Hepatocyte (in vitro differentiated cells): ENCODE data around the gene DOHH.

Experiments used
- EZH2 ChIP-seq: fragments of 200-600 bp; sonication (generic); IDR thresholded peaks from 2 replicates; pipeline ENCODE4 v1.6.1; 2016; ENCODE audit warnings: antibody characterized with exemption, mild to moderate bottlenecking, borderline replicate concordance
- TF ChIP-seq, protein P1 (sequence below): fragments of 200-600 bp; sonication (generic); IDR thresholded peaks from 2 replicates; pipeline ENCODE4 v1.5.1; 2016; ENCODE audit warnings: antibody characterized with exemption, mild to moderate bottlenecking; ENCODE audit not compliant: poor library complexity

DNA sequence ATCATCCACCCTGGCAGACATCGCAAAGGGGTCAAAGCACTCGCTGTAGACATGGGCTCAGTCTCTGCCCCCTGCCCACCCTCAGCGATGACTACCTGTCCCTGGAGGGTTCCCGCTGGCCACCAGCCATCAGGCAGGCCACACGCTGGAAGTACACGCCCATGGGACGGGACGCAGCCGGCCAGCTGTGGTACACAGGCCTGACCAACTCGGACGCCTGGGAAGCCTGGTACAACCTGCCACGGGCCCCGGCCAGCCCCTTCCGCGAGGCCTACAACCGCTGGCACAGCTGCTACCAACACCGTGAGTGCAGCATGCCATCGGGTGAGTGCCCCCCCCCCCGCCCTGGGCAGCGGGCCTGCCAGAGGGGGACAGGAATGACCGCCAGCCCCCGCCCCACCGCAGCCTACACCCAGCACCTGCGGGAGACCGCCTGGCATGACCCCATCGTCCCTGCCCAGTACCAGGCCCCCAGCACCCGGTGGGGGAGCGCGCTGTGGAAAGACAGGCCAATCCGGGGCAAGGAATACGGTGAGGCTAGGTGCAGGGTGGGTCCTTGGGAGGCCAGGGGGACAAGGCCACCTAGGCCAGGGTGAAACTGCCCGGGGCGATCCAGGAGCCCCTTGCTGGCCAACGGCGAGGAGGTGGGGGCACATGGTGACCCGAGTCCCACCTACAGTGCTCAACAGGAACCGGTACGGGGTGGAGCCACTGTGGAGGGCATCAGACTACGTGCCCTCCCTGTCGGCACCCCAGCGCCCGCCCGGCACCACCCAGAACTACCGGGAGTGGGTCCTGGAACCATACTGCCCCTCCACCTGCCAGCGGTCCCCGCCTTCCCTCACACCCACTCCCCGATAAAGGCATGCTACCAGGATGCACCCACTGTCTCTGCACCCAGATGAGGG, 42.9 kb upstream of the DOHH start:
- TF ChIP-seq, protein P1, sequence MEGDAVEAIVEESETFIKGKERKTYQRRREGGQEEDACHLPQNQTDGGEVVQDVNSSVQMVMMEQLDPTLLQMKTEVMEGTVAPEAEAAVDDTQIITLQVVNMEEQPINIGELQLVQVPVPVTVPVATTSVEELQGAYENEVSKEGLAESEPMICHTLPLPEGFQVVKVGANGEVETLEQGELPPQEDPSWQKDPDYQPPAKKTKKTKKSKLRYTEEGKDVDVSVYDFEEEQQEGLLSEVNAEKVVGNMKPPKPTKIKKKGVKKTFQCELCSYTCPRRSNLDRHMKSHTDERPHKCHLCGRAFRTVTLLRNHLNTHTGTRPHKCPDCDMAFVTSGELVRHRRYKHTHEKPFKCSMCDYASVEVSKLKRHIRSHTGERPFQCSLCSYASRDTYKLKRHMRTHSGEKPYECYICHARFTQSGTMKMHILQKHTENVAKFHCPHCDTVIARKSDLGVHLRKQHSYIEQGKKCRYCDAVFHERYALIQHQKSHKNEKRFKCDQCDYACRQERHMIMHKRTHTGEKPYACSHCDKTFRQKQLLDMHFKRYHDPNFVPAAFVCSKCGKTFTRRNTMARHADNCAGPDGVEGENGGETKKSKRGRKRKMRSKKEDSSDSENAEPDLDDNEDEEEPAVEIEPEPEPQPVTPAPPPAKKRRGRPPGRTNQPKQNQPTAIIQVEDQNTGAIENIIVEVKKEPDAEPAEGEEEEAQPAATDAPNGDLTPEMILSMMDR: no peak
- no peak for TF ChIP-seq EZH2
